ENCODE results near the gene CSNK1D. TPM values are rescaled to one million over a fixed set of nuclear protein-coding genes. Genes with fewer than 3 reads are reported as not detected.

Gene CSNK1D
- polyA plus RNA-seq, 1 donor from 2014 or later: 29.9 TPM

GRCh38 chr17:82257473-82257872, 16.0 kb downstream of the CSNK1D start:
- no peaks in the 10 kb centered on the region for H3F3A ChIP-seq (ENCODE audit: insufficient read depth, low read length, poor library complexity, severe bottlenecking)
- H3K9ac ChIP-seq (ENCODE audit: low read length): no peak overlapping the region
- no peaks in the 10 kb centered on the region for H3K9me3 ChIP-seq (ENCODE audit: low read length)
- H3K27me3 ChIP-seq (ENCODE audit: insufficient read depth, low read depth, low read length): no peaks in the 10 kb centered on the region
- H2AFZ ChIP-seq (ENCODE audit: low read depth, low read length): no peak overlapping the region
- no peak overlapping the region for H3K4me3 ChIP-seq (ENCODE audit: low read length)
- peaks cover 24% of the 10 kb centered on the region for H3K79me2 ChIP-seq (replicated peaks; ENCODE audit: insufficient read depth, low read length)
- TF ChIP-seq RAD21 (conservative IDR thresholded peaks at IDR 0.05) (no peak), CTCF (IDR thresholded peaks at IDR 0.05; ENCODE audit: poor library complexity, severe bottlenecking) (no peak), MXI1 (conservative IDR thresholded peaks at IDR 0.05; ENCODE audit: poor library complexity, severe bottlenecking) (no peak), EZH2 (IDR thresholded peaks at IDR 0.05; ENCODE audit: borderline replicate concordance, insufficient read depth, low read length, poor library complexity, severe bottlenecking) (no peak), POLR2AphosphoS5 (IDR thresholded peaks at IDR 0.05) (no peak), SMC3 (conservative IDR thresholded peaks at IDR 0.05; ENCODE audit: poor library complexity) (no peak), REST (IDR thresholded peaks at IDR 0.05; ENCODE audit: borderline replicate concordance) (no peak), EP300 (conservative IDR thresholded peaks at IDR 0.05; ENCODE audit: poor library complexity, severe bottlenecking) (no peak), TAF1 (IDR thresholded peaks at IDR 0.05; ENCODE audit: low read depth) (no peak)
- H3K9me2 ChIP-seq (ENCODE audit: insufficient read depth, low read length): no peaks in the 10 kb centered on the region
- no peaks in the 10 kb centered on the region for H3K36me3 ChIP-seq (ENCODE audit: insufficient read depth, low read length)
- H3K4me2 ChIP-seq (ENCODE audit: low read length): no peak overlapping the region
- H3K27ac ChIP-seq (ENCODE audit: low read length): no peak overlapping the region
- H4K20me1 ChIP-seq (ENCODE audit: insufficient read depth): peaks cover 11% of the 10 kb centered on the region

- H3F3A ChIP-seq (ENCODE audit: insufficient read depth, low read length, poor library complexity, severe bottlenecking): no peaks in the 10 kb centered on the region
- H3K4me2 ChIP-seq (ENCODE audit: low read length): no peak overlapping the region
- no peak overlapping the region for H3K9ac ChIP-seq (ENCODE audit: low read length)
- H3K27ac ChIP-seq (ENCODE audit: low read length): no peak overlapping the region
- H3K9me3 ChIP-seq (ENCODE audit: low read length): no peaks in the 10 kb centered on the region
- H3K4me3 ChIP-seq (ENCODE audit: low read length): no peak overlapping the region
- TF ChIP-seq EZH2 (IDR thresholded peaks at IDR 0.05; ENCODE audit: borderline replicate concordance, insufficient read depth, low read length, poor library complexity, severe bottlenecking): no peak
- no peak for TF ChIP-seq RAD21 (conservative IDR thresholded peaks at IDR 0.05)
- no peak for TF ChIP-seq MXI1 (conservative IDR thresholded peaks at IDR 0.05; ENCODE audit: poor library complexity, severe bottlenecking)
- no peak for TF ChIP-seq SMC3 (conservative IDR thresholded peaks at IDR 0.05; ENCODE audit: poor library complexity)
- TF ChIP-seq POLR2AphosphoS5 (IDR thresholded peaks at IDR 0.05): no peak
- TF ChIP-seq EP300 (conservative IDR thresholded peaks at IDR 0.05; ENCODE audit: poor library complexity, severe bottlenecking): no peak
- no peak for TF ChIP-seq TAF1 (IDR thresholded peaks at IDR 0.05; ENCODE audit: low read depth)
- TF ChIP-seq REST (IDR thresholded peaks at IDR 0.05; ENCODE audit: borderline replicate concordance): no peak
- TF ChIP-seq CTCF (IDR thresholded peaks at IDR 0.05; ENCODE audit: poor library complexity, severe bottlenecking): no peak
- peaks cover 13% of the 10 kb centered on the region for H4K20me1 ChIP-seq (ENCODE audit: insufficient read depth)
- no peaks in the 10 kb centered on the region for H3K27me3 ChIP-seq (ENCODE audit: insufficient read depth, low read depth, low read length)
- peaks cover 24% of the 10 kb centered on the region for H3K79me2 ChIP-seq (replicated peaks; ENCODE audit: insufficient read depth, low read length)
- no peaks in the 10 kb centered on the region for H3K36me3 ChIP-seq (ENCODE audit: insufficient read depth, low read length)
- H3K9me2 ChIP-seq (ENCODE audit: insufficient read depth, low read length): no peaks in the 10 kb centered on the region
- no peak overlapping the region for H2AFZ ChIP-seq (ENCODE audit: low read depth, low read length)
Measured at GRCh38 chr17:82256242-82256885, 17.1 kb downstream of the CSNK1D start.

Data from neural cell (in vitro differentiated cells).